HEK293T (cell line): Measurements from ENCODE around the gene BEGAIN.

ENCODE experiments used
- CTCF ChIA-PET: fragments of 350-600 bp; formaldehyde crosslinking; extraction: SDS; loops from one replicate; lab custom pipeline; 2021; ENCODE audit warnings: antibody characterized with exemption, inconsistent platforms; lab: Yijun Ruan, JAX
- POLR2A ChIA-PET: fragments of 350-600 bp; formaldehyde crosslinking; extraction: SDS; loops from one replicate; lab custom pipeline; 2020; ENCODE audit warnings: antibody characterized with exemption, inconsistent platforms; lab: Yijun Ruan, JAX
- DNase-seq: peaks from one replicate; pipeline ENCODE4 v3.0.0; 2012; ENCODE audit warnings: mixed read lengths; ENCODE audit errors: extremely low spot score
- ARNT ChIP-seq: fragments of 450-650 bp; IDR thresholded peaks from 2 replicates; pipeline ENCODE4 v1.6.1; 2017; ENCODE audit warnings: mild to moderate bottlenecking
- BHLHE40 ChIP-seq: fragments of 450-650 bp; IDR thresholded peaks from 2 replicates; pipeline ENCODE4 v1.6.1; 2016; ENCODE audit warnings: mild to moderate bottlenecking, moderate library complexity, borderline replicate concordance
- CTBP1 ChIP-seq: fragments of 450-650 bp; IDR thresholded peaks from 2 replicates; pipeline ENCODE4 v1.6.1; 2016; ENCODE audit warnings: borderline replicate concordance
- ELF4 ChIP-seq: fragments of 450-650 bp; IDR thresholded peaks from 2 replicates; pipeline ENCODE4 v1.6.1; 2017; ENCODE audit warnings: antibody characterized with exemption
- FOXA1 ChIP-seq: fragments of 450-650 bp; IDR thresholded peaks from 2 replicates; pipeline ENCODE4 v1.6.1; 2016; ENCODE audit warnings: mild to moderate bottlenecking
- FOXK2 ChIP-seq: fragments of 450-650 bp; IDR thresholded peaks from 2 replicates; pipeline ENCODE4 v1.6.1; 2016; ENCODE audit warnings: mild to moderate bottlenecking
- FOXM1 ChIP-seq: fragments of 450-650 bp; IDR thresholded peaks from 2 replicates; pipeline ENCODE4 v1.6.1; 2017; ENCODE audit warnings: mild to moderate bottlenecking, borderline replicate concordance
- HDGF ChIP-seq: fragments of 450-650 bp; IDR thresholded peaks from 2 replicates; pipeline ENCODE4 v1.6.1; 2017; ENCODE audit warnings: antibody characterized with exemption, borderline replicate concordance
- L3MBTL2 ChIP-seq: fragments of 450-650 bp; conservative IDR thresholded peaks from 2 replicates; pipeline ENCODE4 v1.6.1; 2016; ENCODE audit warnings: mild to moderate bottlenecking
- LEF1 ChIP-seq: fragments of 450-650 bp; IDR thresholded peaks from 2 replicates; pipeline ENCODE4 v1.6.1; 2017; ENCODE audit warnings: mild to moderate bottlenecking, borderline replicate concordance
- NFRKB ChIP-seq: fragments of 450-650 bp; IDR thresholded peaks from 2 replicates; pipeline ENCODE4 v1.6.1; 2016; ENCODE audit warnings: mild to moderate bottlenecking, moderate library complexity
- PKNOX1 ChIP-seq: fragments of 450-650 bp; IDR thresholded peaks from 2 replicates; pipeline ENCODE4 v1.6.1; 2016
- SP1 ChIP-seq: fragments of 450-650 bp; IDR thresholded peaks from 2 replicates; pipeline ENCODE4 v1.6.1; 2017
- SUZ12 ChIP-seq: fragments of 450-650 bp; IDR thresholded peaks from 2 replicates; pipeline ENCODE4 v1.6.1; 2016; ENCODE audit warnings: mild to moderate bottlenecking
- TARDBP ChIP-seq: fragments of 450-650 bp; IDR thresholded peaks from 2 replicates; pipeline ENCODE4 v1.6.1; 2016
- ZNF384 ChIP-seq: fragments of 450-650 bp; IDR thresholded peaks from 2 replicates; pipeline ENCODE4 v1.6.1; 2016

BEGAIN gene

GRCh38 chr14:100555436-100556139 is 31.6 kb downstream of the BEGAIN start:
- DNase-seq = no peak
- ChIA-PET POLR2A (no interaction called here), CTCF (interaction anchor here (0.9 kb wide), 1 partner anchor 170 kb away, joined by 4 read pairs; no protein-coding TSS in a partner anchor)
- TF ChIP-seq ZNF384 (no peak), NFRKB (no peak), ELF4 (no peak), L3MBTL2 (no peak), SP1 (no peak), PKNOX1 (no peak), FOXK2 (no peak), LEF1 (no peak), BHLHE40 (no peak), TARDBP (no peak), ARNT (no peak), HDGF (no peak), CTBP1 (no peak), SUZ12 (no peak), FOXA1 (no peak), FOXM1 (no peak)

- ChIA-PET CTCF (no interaction called here), POLR2A (no interaction called here)
- no peak for TF ChIP-seq SUZ12
- no peak for TF ChIP-seq NFRKB
- DNase-seq = no peak
Observed at GRCh38 chr14:100554696-100555320, 32.4 kb downstream of the BEGAIN start.

DNA sequence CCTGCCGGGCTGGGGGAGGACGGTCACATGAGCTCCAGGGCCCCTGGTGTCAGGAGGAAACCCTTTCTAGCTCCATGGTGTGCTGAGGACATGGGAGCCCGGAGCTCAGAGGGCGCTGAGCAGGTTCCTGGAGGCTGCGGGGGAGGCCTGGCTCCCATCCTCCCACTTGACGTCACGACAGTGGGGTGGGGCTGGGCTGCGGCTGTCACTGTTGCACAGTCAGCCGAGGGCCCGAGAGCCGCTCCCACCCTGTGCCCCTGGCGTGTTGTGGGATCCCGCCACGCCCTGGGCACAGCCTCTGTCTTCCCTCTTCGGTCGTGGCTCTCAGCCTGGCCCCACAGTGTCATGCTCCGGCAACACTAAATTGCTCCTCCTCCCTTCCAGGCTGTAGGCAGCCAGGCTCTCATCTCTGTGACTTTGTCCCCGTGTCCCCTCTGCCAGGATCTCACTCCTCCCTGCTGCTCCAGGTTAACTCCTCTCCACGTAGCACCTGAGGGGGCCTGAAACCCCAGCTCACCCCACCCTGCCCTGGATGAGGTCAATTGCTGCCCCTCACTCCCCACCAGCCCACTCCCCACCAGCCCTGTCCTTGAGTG is 33.0 kb downstream of the BEGAIN start:
- DNase-seq = no peak
- POLR2A ChIA-PET = interaction anchor here (0.8 kb wide), 1 partner anchor 10 kb away, joined by 3 read pairs; no protein-coding TSS in a partner anchor

GRCh38 chr14:100553471-100553870 is 33.7 kb downstream of the BEGAIN start:
- DNase-seq = no peak
- no peak for TF ChIP-seq L3MBTL2
- CTCF ChIA-PET = interaction anchor here (1.0 kb wide), 1 partner anchor 168 kb away, joined by 3 read pairs; no protein-coding TSS in a partner anchor
- POLR2A ChIA-PET = interaction anchor here (0.8 kb wide), 1 partner anchor 10 kb away, joined by 3 read pairs; no protein-coding TSS in a partner anchor

More for the DNA sequence above, 33.0 kb downstream of the BEGAIN start:
- CTCF ChIA-PET = interaction anchor here (1.0 kb wide), 1 partner anchor 169 kb away, joined by 3 read pairs; no protein-coding TSS in a partner anchor
- TF ChIP-seq L3MBTL2 (no peak), TARDBP (no peak), ELF4 (no peak), CTBP1 (no peak), NFRKB (no peak), HDGF (no peak), BHLHE40 (no peak), PKNOX1 (no peak), SUZ12 (no peak), ZNF384 (no peak)

- no peak for DNase-seq
- ChIA-PET POLR2A (no interaction called here), CTCF (no interaction called here)
- no peak for TF ChIP-seq SUZ12
- no peak for TF ChIP-seq ARNT
- no peak for TF ChIP-seq NFRKB
- TF ChIP-seq LEF1 = no peak
- TF ChIP-seq FOXA1 = no peak
- TF ChIP-seq FOXM1 = no peak
- no peak for TF ChIP-seq CTBP1
- TF ChIP-seq ELF4 = no peak
- TF ChIP-seq L3MBTL2 = no peak
- no peak for TF ChIP-seq TARDBP
- TF ChIP-seq FOXK2 = no peak
- no peak for TF ChIP-seq PKNOX1
- TF ChIP-seq SP1 = no peak
- TF ChIP-seq ZNF384 = no peak
- TF ChIP-seq HDGF = no peak
- no peak for TF ChIP-seq BHLHE40
Observed at GRCh38 chr14:100552524-100553125, 34.6 kb downstream of the BEGAIN start.

DNA sequence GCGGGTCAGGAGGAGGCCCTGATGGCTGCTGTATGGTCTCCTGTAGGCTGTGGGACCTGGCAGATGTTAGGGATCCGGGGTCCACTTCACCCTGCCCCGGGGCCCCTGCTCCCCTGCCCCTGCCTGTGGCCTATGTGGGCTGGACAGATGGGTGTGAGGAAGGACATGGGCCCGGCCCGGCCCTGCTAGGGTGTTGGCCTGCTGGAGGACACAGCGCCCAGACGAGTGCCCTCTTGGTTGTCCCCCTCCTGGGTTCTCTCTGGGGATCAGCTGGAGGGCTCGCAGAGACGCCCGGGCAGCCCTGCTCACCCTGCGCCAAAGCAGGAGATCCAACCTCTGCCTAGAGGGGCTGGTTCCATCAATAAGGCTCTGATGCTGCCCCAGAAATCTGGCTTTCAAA is 36.2 kb downstream of the BEGAIN start:
- no peak for DNase-seq
- TF ChIP-seq BHLHE40 (no peak), NFRKB (no peak), L3MBTL2 (no peak), ELF4 (no peak), CTBP1 (no peak), FOXM1 (no peak), SUZ12 (no peak), FOXK2 (no peak), ZNF384 (no peak), ARNT (no peak), LEF1 (no peak), SP1 (no peak), PKNOX1 (no peak)
- POLR2A ChIA-PET = no interaction called here
- CTCF ChIA-PET = no interaction called here
